ENCODE data around the gene RPS6KA5.
"Not testable (repeated sequence)": the region's sequence is repeated elsewhere in the genome, so short reads cannot be mapped to it uniquely, and the experiment has no call there.

The RPS6KA5 gene

DNA sequence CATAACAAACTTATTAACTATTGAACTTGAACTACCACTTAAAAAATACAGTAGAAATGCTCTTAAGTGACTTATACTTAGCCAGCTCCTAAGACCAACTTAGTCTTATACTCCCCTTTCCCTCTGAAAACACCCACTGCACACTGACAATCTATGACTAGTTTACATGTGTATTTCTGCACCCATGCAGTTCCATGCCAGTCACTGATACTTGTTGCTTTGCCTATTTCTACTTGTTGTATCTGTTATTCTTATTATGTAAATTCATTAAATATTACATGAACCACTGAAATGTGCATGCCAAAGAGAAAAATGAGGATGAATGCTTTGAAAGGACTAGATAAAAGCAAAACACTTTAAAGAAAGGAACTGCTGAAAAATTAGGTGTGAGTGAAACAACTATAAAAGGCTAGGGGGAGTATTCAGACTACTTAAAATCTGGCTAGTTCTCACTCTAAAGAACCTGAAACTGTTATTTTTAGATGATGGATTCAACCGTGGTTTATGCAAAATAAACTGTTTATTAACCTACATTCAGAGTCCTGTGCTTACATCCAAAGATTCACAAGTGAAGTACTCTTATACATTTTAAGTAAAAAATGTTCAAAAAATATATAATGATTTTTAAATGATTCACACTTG, 74.7 kb downstream of the RPS6KA5 start:
- DNase-seq (ENCODE audit: low spot score) = no peak

DNA sequence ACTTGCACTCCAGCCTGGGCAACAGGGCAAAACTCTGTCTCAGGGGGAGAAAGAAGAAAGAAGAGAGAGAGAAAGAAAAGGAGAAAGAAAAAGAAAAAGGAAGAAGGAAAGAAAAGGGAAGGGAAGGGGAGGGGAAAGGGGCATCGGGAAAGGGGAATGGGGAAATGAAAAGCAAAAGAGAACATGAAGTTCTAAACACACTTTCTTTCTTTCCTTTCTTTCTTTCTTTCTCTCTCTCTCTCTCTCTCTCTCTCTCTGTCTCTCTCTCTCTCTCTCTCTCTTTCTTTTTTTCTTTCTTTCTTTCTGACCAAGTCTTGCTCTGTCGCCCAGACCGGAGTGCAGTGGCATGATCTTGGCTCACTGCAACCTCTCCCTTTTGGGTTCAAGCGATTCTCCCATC, 76.9 kb downstream of the RPS6KA5 start:
- no peak for DNase-seq (ENCODE audit: low spot score)

DNA sequence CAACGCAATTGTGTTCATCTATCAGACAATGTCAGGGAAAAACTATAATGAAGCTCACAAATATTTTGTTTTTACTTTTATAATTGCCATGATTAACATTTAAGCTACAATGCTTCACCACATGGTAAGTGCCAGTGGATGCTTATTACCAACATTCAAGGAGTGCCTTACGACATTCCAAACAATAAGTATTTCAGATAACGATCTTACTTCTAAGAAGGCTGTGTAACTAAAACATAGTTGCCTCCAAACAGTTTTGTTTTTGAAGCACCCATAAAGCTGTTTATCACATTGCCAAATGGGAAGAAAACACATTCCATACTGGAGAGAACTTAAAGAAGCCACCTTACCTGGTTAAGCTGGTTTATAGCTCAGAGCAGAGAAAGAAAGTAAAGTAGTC, 78.8 kb downstream of the RPS6KA5 start:
- no peak for DNase-seq (ENCODE audit: low spot score)

DNA sequence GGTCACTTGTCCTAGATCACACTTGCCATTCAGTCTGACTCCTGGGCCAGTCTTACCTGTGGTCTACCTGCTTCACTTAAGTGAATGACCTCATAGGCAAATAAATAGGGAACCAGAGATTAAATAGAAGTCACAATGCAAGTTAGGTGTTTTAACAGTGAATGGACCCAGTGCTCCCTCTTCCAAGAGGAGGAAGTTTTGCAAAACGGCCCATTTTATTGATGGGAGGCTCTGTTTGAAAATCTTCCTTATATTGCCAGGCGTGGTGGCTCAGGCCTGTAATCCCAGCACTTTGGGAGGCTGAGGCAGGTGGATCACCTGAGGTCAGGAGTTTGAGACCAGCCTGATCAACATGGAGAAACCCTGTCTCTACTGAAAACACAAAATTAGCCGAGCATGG, 79.8 kb downstream of the RPS6KA5 start:
- DNase-seq (ENCODE audit: low spot score) = not testable (repeated sequence)

DNA sequence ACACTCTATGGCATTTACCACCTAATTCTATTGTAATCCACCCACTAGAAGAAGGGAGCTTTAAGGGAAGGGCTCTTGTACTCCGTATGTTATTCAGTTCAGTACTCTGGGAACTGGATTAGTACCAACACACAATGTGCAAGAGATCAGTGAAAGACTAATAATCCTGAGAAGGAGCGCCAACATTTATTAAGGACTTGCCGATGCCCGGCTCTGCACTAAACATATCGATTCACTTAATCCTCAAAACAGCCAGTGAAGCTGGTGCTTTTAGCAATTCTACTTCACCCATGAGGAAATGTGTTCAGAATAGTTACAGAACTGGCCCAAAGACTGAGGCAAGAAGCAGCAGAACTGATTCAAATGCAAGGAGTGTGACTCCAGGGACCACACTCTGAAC, 80.9 kb downstream of the RPS6KA5 start:
- DNase-seq (ENCODE audit: low spot score) = no peak

DNA sequence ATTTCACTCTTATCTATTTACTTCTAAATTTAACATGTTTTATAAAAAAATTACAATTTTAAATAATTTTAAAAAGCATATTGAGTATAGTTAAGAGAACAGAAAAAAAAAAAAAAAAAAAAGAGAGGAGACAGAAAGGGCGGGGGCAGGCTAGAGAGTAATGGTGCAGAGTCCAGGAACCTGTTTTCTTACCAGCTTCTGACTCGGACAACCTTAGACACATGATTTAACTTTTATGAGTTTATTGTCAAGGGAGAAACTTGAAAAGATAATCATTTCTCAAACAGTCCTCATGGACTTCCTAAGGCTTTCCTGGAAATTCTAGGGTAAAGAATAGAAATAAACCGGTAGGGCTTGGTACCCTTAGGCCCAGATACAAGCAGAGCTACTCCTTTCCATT, 84.3 kb downstream of the RPS6KA5 start:
- no peak for DNase-seq (ENCODE audit: low spot score)

DNA sequence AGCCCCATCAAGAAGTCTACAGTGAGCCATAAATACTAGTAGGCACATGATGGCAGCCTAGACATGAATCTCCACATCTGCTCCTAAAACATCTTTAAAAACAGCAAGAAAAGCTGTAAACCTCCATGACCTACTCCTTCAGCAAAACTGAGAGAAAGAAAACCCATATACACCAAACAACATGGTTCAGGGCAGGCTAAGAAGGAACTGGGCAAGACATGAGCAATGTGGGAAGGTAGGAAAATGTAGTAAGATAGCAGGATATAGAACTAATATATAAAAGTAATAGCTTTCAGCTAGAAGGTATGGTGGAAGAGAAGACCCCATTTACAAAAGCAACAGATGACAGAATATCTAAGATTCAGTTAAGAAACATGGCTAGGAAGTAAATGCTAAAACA, 88.8 kb downstream of the RPS6KA5 start:
- no peak for DNase-seq (ENCODE audit: low spot score)

DNA sequence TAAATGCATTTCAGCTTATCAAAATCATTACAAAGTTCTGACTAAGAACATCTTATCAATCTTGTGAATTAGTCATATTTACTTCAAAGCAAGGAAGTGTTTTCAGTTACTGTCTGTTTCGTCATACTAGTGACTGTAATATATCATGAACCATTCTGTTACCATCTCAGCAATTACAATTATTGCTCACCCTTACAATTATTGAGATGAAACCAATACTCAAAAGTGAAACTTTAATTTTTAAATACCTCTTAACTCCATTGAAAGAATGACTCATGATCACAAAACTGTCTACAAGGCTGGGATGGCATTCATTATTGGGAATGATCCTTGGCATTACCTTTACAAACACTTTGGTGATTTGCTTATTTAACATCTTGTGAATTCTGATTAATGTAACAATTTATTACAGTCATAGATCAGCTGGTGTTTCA, 90.3 kb downstream of the RPS6KA5 start:
- DNase-seq (ENCODE audit: low spot score) = peak; percentile 6

DNA sequence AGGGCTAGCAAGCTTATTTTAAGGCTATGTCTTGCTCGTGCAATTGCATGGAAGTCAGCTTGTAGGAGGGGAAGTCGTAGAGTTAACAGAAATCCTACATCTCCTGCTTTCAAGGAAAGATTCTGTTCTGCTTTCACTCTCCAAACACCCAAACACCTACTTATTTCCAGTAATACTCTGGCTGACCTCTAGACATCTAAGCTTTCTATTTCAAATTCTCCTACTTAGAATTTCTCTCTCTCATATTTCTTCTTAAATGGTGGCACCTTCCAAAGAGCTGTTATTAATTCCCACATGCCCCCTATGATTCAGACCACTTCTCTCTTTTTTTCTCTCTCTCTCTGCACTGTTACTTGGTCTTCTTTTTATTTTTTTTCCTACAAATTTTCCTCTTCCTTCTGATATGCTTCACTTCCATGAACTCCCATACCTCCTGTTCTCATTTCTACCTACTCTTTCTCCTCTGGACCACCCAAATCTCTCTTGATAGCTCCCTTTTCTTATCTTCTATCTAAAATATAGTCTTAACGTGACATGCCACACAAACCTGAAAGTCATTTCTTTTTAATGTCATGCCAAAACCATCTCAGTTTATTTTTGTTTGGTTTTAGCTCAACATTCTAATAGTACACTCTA, 90.8 kb downstream of the RPS6KA5 start:
- DNase-seq (ENCODE audit: low spot score) = no peak

DNA sequence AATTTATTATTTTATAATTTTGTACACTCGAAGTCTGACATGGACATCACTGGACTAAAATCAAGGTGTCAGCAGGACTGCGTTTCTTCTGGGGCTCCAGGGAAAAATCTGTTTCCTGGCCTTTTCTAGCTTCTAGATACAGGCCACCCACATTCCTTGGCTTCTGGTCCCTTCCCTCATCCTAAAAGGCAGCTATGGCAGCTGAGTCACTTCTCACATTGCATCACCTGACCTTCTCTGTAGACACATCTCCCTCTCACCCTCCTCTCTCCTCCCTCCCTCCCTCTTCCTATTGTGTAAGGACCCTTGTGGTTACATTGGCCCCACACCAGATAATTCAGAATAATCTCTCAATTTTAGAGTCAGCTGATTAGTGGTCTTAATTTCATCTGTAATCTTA, 92.4 kb downstream of the RPS6KA5 start:
- DNase-seq (ENCODE audit: low spot score) = no peak

DNA sequence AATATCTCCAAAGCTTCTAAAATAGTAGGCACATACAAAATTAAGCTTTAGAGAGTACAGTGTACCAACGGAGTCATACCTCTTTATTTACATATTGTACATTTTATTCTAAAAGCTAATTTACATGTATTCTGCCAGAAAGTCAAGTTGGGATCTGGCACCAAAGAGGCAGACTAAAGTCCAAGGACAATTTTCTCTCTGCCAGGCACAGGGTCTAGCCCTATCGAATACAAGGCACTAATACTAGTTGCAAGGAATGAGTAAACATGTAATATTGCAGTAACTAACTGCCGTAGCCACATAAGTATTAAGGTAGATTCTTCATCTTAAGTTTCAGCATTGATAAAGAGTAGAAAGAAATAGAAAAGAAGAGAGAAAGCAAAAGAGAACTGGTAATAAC, 93.9 kb downstream of the RPS6KA5 start:
- DNase-seq (ENCODE audit: low spot score) = no peak

DNA sequence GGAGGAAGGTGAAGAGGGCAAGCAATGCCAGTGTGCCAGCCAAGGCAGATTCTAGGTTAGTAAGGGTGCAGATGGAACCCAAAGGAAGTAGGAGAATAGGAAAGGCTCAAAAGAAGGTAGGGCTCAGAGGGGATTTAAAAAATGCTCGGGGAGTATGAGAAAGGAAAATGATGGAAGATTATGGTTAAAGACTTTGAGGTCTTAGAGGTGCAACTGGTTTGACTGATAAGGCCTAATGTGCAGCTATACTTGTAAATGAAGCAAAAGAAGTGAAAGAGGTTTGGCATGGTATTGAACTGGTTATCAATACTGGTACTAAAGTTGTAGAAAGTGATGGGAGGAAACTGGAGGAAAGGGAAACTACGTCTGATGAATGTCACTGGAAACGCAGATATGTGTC, 94.7 kb downstream of the RPS6KA5 start:
- DNase-seq (ENCODE audit: low spot score) = no peak

DNA sequence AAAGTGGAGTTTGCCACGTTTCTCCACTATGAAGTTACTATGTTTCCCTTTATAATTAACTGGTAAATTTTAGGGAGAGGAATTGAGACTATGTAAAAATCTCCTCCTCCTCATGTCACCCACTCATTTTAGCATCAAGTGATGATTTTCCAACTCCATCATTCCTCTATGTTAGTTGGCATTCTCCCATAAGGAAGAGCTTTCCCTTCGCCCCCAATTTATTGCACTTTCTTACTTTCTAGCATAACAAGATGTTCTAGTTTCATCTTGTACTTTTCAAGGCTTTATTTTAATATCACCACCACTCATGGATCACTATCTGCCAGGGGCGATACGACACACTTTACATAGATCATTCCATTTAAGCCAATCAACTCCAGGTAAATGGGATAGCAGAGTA, 97.1 kb downstream of the RPS6KA5 start:
- no peak for DNase-seq (ENCODE audit: low spot score)

DNA sequence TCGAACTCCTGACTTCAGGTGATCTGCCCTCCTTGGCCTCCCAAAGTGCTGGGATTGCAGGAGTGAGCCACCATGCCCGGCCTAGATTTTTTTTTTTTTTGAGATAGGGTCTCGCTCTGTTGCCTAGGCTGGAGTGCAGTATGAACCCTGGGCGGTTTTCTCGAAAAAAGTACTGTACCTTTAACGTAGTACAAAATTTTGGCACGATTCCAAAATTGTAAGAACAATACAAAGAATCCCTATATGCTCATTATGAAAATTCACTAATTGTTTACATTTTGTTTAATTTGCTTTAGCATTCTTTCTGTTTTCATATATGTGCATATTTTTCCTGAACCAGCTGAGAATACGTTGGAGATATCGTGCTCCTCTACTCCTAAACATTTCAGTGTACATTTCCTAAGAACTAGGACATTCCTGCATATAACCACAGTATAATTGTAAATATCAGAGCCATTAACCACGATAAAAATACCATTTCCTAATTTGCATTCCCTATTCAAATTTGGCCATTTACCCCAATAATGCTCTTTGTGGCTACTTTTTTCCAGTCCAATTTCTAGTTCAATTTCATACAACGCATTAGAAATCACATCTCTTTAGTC, 97.8 kb downstream of the RPS6KA5 start:
- no peak for DNase-seq (ENCODE audit: low spot score)

DNA sequence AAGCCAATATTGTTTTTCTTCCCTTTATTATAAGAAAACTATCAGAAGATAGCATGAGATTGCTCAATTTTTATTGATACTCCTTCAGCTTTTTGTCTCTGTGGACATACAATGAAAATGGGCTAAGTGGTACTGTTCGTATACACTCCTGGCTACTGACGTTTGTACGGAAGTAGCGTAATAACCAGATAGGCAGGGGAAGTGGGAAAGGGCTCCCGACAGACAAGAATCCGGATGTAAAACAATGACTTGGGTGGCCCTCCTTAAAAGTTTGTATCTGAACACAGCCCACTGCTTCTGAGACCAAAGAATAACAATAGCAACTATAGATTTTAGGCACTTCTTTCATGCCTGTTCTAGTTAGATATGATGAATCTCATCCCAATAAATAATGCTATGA, 99.6 kb downstream of the RPS6KA5 start:
- peak; percentile 15 for DNase-seq (ENCODE audit: low spot score)

DNA sequence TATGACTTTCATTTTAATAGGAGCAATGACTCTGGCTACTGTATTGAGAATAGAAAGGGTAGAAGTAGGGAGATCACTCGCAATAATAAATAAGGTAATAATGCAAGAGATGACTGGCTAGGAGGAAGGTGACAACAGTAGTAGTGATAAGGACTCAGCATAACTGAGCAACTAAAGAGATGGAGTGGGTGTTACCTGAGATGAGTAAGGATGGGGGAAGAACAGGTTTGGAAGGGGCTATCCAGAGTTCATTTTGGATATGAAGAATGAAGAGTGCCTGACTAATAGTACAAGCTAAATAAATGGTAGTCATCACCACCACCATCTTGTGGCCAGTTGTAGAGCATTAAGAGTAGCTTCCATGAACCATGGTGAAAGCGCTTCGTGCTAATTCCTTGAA, 101.1 kb downstream of the RPS6KA5 start:
- DNase-seq (ENCODE audit: low spot score) = no peak

DNA sequence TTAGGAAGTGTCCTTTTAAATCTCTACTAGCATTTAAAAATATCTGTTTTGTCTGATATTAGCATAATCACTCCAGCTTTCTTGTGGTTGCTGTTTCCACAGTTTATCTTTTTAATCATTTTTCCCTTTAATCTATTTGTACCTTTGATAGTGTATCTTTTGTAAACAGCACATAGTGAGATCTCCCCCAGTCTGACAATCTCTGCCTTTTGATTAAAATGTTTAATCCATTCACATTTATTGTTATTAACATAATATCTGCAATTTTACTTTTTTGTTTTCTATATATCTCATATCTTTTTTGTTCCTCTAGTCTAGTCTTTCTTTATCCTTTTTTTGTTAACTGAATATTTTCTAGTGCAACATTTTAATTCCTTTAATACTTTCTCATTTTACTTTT, 104.2 kb downstream of the RPS6KA5 start:
- no peak for DNase-seq (ENCODE audit: low spot score)

DNA sequence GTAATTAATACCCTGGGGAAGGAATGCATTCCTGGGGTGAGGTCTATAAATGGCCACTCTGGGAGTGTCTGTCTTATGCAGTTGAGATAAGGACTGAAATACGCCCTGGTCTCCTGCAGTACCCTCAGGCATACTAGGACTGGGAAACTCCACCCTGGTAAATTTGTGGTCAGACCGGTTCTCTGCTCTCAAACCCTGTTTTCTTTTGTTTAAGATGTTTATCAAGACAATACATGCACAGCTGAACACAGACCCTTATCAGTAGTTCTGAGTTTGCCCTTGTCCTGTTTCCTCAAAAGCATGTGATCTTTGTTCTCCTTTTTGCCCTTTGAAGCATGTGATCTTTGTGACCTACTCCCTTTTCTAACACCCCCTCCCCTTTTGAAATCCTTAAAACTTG, 106.8 kb downstream of the RPS6KA5 start:
- DNase-seq (ENCODE audit: low spot score) = not testable (repeated sequence)

DNA sequence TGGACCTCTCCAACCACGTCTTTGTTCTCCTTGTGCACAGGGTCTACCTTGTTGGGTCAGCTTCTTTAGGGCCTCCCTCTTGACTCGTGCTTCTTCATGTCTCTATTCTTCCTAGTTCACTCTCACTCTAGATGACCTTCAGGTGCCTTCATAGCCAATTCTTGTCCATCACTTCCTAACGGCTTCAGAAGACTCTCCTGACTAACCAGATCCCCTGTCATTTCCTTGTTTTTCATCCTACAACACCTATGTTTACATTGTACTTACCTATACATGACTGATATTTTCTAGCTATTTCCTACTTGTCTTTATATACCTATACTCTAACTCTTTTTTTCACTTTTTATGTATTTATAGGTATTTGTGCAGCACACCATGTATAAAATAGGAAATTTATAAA, 117.1 kb downstream of the RPS6KA5 start:
- DNase-seq (ENCODE audit: low spot score) = no peak

DNA sequence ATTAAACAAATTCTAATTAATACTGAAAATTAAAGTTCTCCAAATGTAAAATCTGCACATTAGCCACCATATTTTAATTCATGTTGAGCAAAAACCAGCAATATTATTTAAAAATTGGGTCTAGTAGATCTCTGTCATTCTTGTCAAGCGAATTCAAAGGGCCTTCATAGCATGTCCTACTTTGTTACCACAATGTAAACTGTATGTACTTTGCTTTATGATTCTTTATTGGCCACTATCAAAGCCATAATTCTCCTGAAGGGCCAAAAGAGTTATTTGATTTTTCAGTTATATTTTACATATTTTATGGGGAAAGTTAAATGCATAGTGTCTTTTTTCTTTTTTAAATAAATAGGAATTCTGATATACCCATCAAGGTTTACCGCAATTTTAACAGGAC, 117.9 kb downstream of the RPS6KA5 start:
- no peak for DNase-seq (ENCODE audit: low spot score)

DNA sequence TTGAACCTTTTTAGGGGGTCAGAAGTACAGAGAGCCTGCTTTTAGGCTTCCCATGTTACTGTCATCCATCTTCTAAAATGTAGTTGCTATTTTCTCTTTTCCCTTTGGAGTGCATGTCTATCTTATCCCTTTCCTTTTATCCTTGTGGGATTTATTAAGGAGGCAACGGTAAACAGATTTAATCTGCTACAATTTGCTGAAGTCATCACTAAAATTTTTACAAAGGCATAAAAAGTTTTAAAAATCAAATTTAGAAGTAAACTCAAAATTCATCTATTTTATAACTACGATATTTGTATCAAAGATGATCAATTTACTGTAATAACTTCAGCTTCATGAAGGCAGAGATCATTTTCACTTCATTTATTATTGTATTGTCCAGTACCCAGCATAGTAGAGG, 118.7 kb downstream of the RPS6KA5 start:
- no peak for DNase-seq (ENCODE audit: low spot score)

DNA sequence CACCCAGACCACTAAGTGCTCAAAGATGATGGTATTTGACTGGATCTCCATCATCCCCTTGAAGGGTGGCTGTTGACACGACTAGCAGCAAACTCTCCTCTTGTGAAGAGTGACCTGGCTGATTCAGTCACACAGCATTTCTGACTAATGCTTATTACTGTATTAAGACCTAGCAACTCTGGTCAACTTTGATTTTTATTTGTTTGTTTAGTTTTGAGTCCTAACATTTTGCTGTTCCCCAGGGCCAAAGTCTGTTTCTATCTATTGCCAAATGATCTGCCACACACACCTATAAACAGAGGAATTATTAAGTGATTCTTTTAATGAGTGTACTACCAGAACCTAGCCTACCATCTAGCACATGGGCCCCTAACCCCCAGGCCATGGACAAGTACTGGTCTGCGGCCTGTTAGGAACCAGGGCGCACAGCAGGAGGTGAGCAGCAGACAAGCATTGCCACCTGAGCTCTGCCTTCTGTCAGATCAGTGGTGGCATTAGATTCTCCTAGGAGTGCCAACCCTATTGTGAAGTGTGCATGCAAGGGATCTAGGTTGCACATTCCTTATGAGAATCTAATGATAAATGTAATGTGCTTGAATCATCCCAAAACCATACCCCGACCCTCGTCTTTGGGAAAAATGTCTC, 120.0 kb downstream of the RPS6KA5 start:
- DNase-seq (ENCODE audit: low spot score) = no peak

DNA sequence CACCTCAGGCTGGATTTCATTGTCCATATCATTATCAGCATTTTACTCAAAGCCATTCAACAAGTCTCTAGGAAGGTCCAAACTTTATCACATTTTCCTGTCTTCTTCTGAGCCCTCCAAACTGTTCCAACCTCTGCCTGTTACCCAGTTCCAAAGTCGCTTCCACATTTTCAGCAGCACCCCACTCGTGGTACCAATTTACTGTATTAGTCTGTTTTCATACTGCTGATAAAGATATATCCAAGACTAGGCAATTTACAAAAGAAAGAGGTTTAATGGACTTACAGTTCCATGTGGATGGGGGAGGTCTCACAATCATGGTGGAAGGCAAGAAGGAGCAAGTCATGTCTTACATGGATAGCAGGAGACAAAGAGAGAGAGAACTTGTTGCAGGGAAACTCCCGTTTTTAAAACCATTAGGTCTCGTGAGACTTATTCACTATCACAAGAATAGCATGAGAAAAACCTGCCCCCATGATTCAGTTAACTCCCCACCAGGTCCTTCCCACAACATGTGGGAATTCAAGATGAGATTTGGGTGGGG, 121.1 kb downstream of the RPS6KA5 start:
- DNase-seq (ENCODE audit: low spot score) = not testable (repeated sequence)

All from kidney capillary endothelial cell (primary cell).